GM12878 (cell line): Measurements from ENCODE around the gene STX8.
A peak's percentile ranks its signal among the peaks of the same experiment; 100 is the strongest.

Experiments
- CTCF ChIP-seq, 3 experiments: IDR thresholded peaks in 2 of 3; conservative IDR thresholded peaks in 1 of 3; 2 replicates each; pipeline ENCODE4 v1.5.1; 2011; ENCODE audit warnings: low read depth in 3 of 3, low read length in 3 of 3, mild to moderate bottlenecking in 3 of 3, control low read depth in 2 of 3, moderate library complexity in 2 of 3, inconsistent platforms in 1 of 3, mixed read lengths in 1 of 3; ENCODE audit not compliant: control insufficient read depth in 2 of 3, insufficient read depth in 1 of 3; ENCODE audit errors: extremely low read depth in 1 of 3
- MYC ChIP-seq: IDR thresholded peaks from 2 replicates; pipeline ENCODE4 v1.6.1; 2011; ENCODE audit warnings: mild to moderate bottlenecking, low read length, moderate library complexity, inconsistent platforms; ENCODE audit not compliant: insufficient read depth, insufficient replicate concordance, insufficient read length, severe bottlenecking
- TARDBP ChIP-seq: IDR thresholded peaks from 2 replicates; pipeline ENCODE4 v1.6.1; 2016; ENCODE audit warnings: borderline replicate concordance

GRCh38 chr17:9517396-9517795, 58.2 kb downstream of the STX8 start:
- TF ChIP-seq CTCF (IDR thresholded peaks at IDR 0.05 in 2 of 3, conservative IDR thresholded peaks at IDR 0.05 in 1 of 3; ENCODE audit: control insufficient read depth in 2 of 3, extremely low read depth in 1 of 3, insufficient read depth in 1 of 3, low read depth in 3 of 3, low read length in 3 of 3) (0 out of 6 replicates have a peak, but pooled peaks of 1 of the 3 experiments have one; percentile 5), TARDBP (no peak), MYC (no peak)
